PC-3 (cell line): ENCODE data around the gene LCE2A. TPM values are rescaled to one million over a fixed set of nuclear protein-coding genes. Genes with fewer than 3 reads are reported as not detected.

Experiments
- ATAC-seq: fragments of 200-7000 bp; cut with Tn5 transposase; 2 replicates; pipeline ENCODE4 v1.9.1; 2020; ENCODE audit warnings: mild to moderate bottlenecking, moderate library complexity
- BruUV-seq: library from RNA; stranded (reverse); fragments of 400-500 nt; replicated peaks from 2 replicates; lab custom pipeline; 2021; lab: Mats Ljungman, UMichigan
- CTCF ChIA-PET: fragments of 300-600 bp; sonication (Branson Sonifier 250); formaldehyde crosslinking; loops from one replicate; lab custom pipeline; 2022; ENCODE audit warnings: antibody characterized with exemption; lab: Charles Lee
- POLR2A ChIA-PET: fragments of 300-600 bp; sonication (Branson Sonifier 250); formaldehyde crosslinking; loops from one replicate; lab custom pipeline; 2022; ENCODE audit warnings: antibody characterized with exemption; ENCODE audit not compliant: unreplicated experiment; lab: Charles Lee
- DNase-seq: peaks from one replicate; pipeline ENCODE4 v3.0.0-alpha.2; 2015
- H2AFZ ChIP-seq: fragments of 300-600 bp; sonication (generic); 2 replicates; pipeline ENCODE4 v1.6.0; 2016; ENCODE audit warnings: antibody characterized with exemption, low read length
- H3F3A ChIP-seq: fragments of 300-600 bp; sonication (generic); one replicate; pipeline ENCODE4 v1.6.0; 2017; ENCODE audit warnings: antibody characterized with exemption, low read length, control low read depth, mild to moderate bottlenecking; ENCODE audit not compliant: unreplicated experiment
- H3K27ac ChIP-seq: fragments of 300-600 bp; sonication (generic); 2 replicates; pipeline ENCODE4 v1.5.1; 2016; ENCODE audit warnings: mild to moderate bottlenecking, low read length
- H3K27me3 ChIP-seq: fragments of 300-600 bp; sonication (generic); 2 replicates; pipeline ENCODE4 v1.6.1; 2016; ENCODE audit warnings: low read length, mixed read lengths
- H3K36me3 ChIP-seq: fragments of 300-600 bp; sonication (generic); 2 replicates; pipeline ENCODE4 v1.6.1; 2016; ENCODE audit warnings: low read depth, mixed run types, low read length, mixed read lengths
- H3K4me1 ChIP-seq: fragments of 300-600 bp; sonication (generic); 2 replicates; pipeline ENCODE4 v1.5.1; 2016; ENCODE audit warnings: low read length; ENCODE audit not compliant: insufficient read depth
- H3K4me2 ChIP-seq: fragments of 300-600 bp; sonication (generic); 2 replicates; pipeline ENCODE4 v1.6.0; 2016; ENCODE audit warnings: low read length
- H3K4me3 ChIP-seq: fragments of 300-600 bp; sonication (generic); 2 replicates; pipeline ENCODE4 v1.5.1; 2016; ENCODE audit warnings: mild to moderate bottlenecking, low read length, mixed read lengths
- H3K79me2 ChIP-seq: fragments of 300-600 bp; sonication (generic); 2 replicates; pipeline ENCODE4 v1.6.1; 2017; ENCODE audit warnings: low read length, mixed read lengths
- H3K9ac ChIP-seq: fragments of 300-600 bp; sonication (generic); 2 replicates; pipeline ENCODE4 v1.6.0; 2016; ENCODE audit warnings: mild to moderate bottlenecking, low read length
- H3K9me2 ChIP-seq: fragments of 300-600 bp; sonication (generic); replicated peaks from 2 replicates; pipeline ENCODE4 v1.6.1; 2016; ENCODE audit warnings: mixed run types, low read length, mixed read lengths
- H3K9me3 ChIP-seq: fragments of 300-600 bp; sonication (generic); 2 replicates; pipeline ENCODE4 v1.6.1; 2016; ENCODE audit warnings: low read length, mixed read lengths
- H4K20me1 ChIP-seq: fragments of 300-600 bp; sonication (generic); 2 replicates; pipeline ENCODE4 v1.6.1; 2016; ENCODE audit warnings: low read length, mixed read lengths
- CTCF ChIP-seq: fragments of 300-600 bp; sonication (generic); conservative IDR thresholded peaks from 2 replicates; pipeline ENCODE4 v1.5.1; 2017; ENCODE audit warnings: antibody characterized with exemption, low read depth, mild to moderate bottlenecking, low read length
- EZH2 ChIP-seq: fragments of 300-600 bp; sonication (generic); IDR thresholded peaks from one replicate; pipeline ENCODE4 v1.6.1; 2017; ENCODE audit warnings: antibody characterized with exemption, mild to moderate bottlenecking, low read length; ENCODE audit not compliant: unreplicated experiment
- EZH2phosphoT487 ChIP-seq: fragments of 300-600 bp; sonication (generic); IDR thresholded peaks from 2 replicates; pipeline ENCODE4 v1.6.1; 2018; ENCODE audit warnings: mild to moderate bottlenecking, antibody characterized with exemption, low read length, borderline replicate concordance
- intact Hi-C: fragments of 100-400 bp; cut with micrococcal nuclease; formaldehyde crosslinking; loops from 2 replicates; pipeline ENCODE4 v1.9.0; 2023
- total RNA-seq: library from RNA; depleted of rRNA; stranded (reverse); fragments of >200 nt; gene quantifications from 2 replicates; pipeline ENCODE4 v1.2.3, GENCODE V29; 2014; rRNA removed

The LCE2A gene
- total RNA-seq, 1 experiment from 2014 or later = not detected

GRCh38 chr1:152747831-152748230, 49.7 kb downstream of the LCE2A start:
- no TSS peak for BruUV-seq

More at GRCh38 chr1:152747831-152748230, 49.7 kb downstream of the LCE2A start:
- Histone ChIP-seq H3K9ac (no peak overlapping the region), H3K9me2 (no peaks in the 10 kb centered on the region), H3K4me1 (peaks cover 23% of the 10 kb centered on the region), H2AFZ (no peak overlapping the region), H3K36me3 (no peaks in the 10 kb centered on the region), H3K9me3 (no peaks in the 10 kb centered on the region), H3K4me3 (no peak overlapping the region), H3F3A (no peaks in the 10 kb centered on the region), H4K20me1 (no peaks in the 10 kb centered on the region), H3K27me3 (peaks cover 3% of the 10 kb centered on the region; the same call in 1 of the 2 replicates), H3K27ac (no peak overlapping the region), H3K4me2 (no peak overlapping the region), H3K79me2 (no peaks in the 10 kb centered on the region)
- ATAC-seq = no peak
- ChIA-PET CTCF (no interaction called here), POLR2A (no interaction called here)
- TF ChIP-seq EZH2phosphoT487 (no peak), CTCF (no peak), EZH2 (no peak)
- intact Hi-C loops = no loop called here
- DNase-seq = no peak

Other genes with a start within 250 kb of the LCE2A start
- not detected in 2 replicates for gene LCE5A, start 187.5 kb upstream of the LCE2A start, total RNA-seq
- not detected in 2 replicates for gene CRCT1, start 183.9 kb upstream of the LCE2A start, total RNA-seq
- gene LCE3E, start 131.6 kb upstream of the LCE2A start, total RNA-seq = not detected in 2 replicates
- gene LCE3D, start 117.8 kb upstream of the LCE2A start, total RNA-seq = not detected in 2 replicates
- not detected in 2 replicates for gene LCE3C, start 98.1 kb upstream of the LCE2A start, total RNA-seq
- not detected in 2 replicates for gene LCE3B, start 84.5 kb upstream of the LCE2A start, total RNA-seq
- gene LCE3A, start 75.2 kb upstream of the LCE2A start, total RNA-seq = not detected in 2 replicates
- gene LCE2D, start 35.0 kb upstream of the LCE2A start, total RNA-seq = not detected in 2 replicates
- gene LCE2C, start 23.1 kb upstream of the LCE2A start, total RNA-seq = not detected in 2 replicates
- gene LCE2B, start 12.2 kb upstream of the LCE2A start, total RNA-seq = not detected in 2 replicates
- not detected in 2 replicates for gene LCE4A, start 9.8 kb downstream of the LCE2A start, total RNA-seq
- gene KPRP, start 59.7 kb downstream of the LCE2A start, total RNA-seq = not detected in 2 replicates
- gene LCE1F, start 76.8 kb downstream of the LCE2A start, total RNA-seq = not detected in 2 replicates
- gene LCE1E, start 87.9 kb downstream of the LCE2A start, total RNA-seq = not detected in 2 replicates
- gene LCE1D, start 98.4 kb downstream of the LCE2A start, total RNA-seq = not detected in 2 replicates
- not detected in 2 replicates for gene LCE1C, start 108.3 kb downstream of the LCE2A start, total RNA-seq
- not detected in 2 replicates for gene LCE1B, start 113.6 kb downstream of the LCE2A start, total RNA-seq
- gene LCE1A, start 129.1 kb downstream of the LCE2A start, total RNA-seq = not detected in 2 replicates
- not detected in 2 replicates for gene LCE6A, start 144.5 kb downstream of the LCE2A start, total RNA-seq
- not detected in 2 replicates for gene LCE7A, start 161.7 kb downstream of the LCE2A start, total RNA-seq
- gene SMCP, start 180.0 kb downstream of the LCE2A start, total RNA-seq = not detected in 2 replicates
- 0.55 and 1.0 TPM in 2 replicates for gene IVL, start 210.2 kb downstream of the LCE2A start, total RNA-seq
- not detected in 2 replicates for gene SPRR5, start 248.9 kb downstream of the LCE2A start, total RNA-seq